ENCODE data around the gene ARHGAP26.

ARHGAP26 gene

GRCh38 chr5:143275512-143276363 lies 505.6 kb downstream of the ARHGAP26 start:
- no peak for DNase-seq (ENCODE audit: low spot score)

GRCh38 chr5:143277536-143277935 lies 507.4 kb downstream of the ARHGAP26 start:
- no peak for DNase-seq (ENCODE audit: low spot score)
